ENCODE data around the gene CHRM4. TPM values are rescaled to one million over a fixed set of nuclear protein-coding genes. Genes with fewer than 3 reads are reported as not detected.

Gene CHRM4
- total RNA-seq, 1 donor from 2014 or later: 0.12 TPM

DNA sequence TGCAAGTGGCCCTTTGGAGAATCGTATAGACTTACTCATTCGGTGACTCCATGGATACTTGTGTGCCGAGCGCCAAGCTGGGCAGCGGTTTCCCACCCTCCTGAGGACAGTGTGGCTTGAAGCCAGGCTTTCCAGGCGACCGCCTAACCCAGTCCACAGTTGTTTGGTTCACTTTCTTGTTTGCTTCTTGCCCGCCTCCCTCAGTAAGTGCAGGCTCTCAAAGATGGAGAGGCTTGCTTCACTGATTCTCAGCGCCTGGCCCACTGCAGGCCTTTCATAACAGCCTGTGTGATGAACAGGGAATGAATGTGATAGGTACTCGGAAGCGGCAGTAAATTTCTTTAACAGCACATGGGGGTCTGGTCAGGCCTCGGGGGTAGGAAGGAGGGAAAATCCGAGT is 21.3 kb downstream of the CHRM4 start:
- DNase-seq (ENCODE audit: extremely low read depth, low read depth, low spot score): no peak

GRCh38 chr11:46369458-46370152 is 22.0 kb downstream of the CHRM4 start:
- DNase-seq (ENCODE audit: extremely low read depth, low read depth, low spot score): no peak

DNA sequence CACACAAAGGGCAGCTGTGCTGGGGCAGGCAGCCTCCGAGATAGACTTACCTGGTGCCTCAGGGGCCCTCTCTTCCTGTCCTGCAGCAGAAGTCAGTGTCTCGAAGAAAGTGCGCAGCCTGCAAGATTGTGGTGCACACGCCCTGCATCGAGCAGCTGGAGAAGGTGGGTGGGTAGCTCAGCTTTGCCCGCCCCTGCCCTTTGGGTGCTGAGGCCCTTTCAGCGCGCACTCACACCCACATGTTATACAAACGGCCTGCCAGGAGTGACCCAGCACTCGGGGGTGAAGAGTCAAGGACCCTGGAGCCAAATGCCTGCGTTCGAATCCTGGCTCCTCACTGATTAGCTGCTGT is 23.7 kb downstream of the CHRM4 start:
- DNase-seq (ENCODE audit: extremely low read depth, low read depth, low spot score): no peak

DNA sequence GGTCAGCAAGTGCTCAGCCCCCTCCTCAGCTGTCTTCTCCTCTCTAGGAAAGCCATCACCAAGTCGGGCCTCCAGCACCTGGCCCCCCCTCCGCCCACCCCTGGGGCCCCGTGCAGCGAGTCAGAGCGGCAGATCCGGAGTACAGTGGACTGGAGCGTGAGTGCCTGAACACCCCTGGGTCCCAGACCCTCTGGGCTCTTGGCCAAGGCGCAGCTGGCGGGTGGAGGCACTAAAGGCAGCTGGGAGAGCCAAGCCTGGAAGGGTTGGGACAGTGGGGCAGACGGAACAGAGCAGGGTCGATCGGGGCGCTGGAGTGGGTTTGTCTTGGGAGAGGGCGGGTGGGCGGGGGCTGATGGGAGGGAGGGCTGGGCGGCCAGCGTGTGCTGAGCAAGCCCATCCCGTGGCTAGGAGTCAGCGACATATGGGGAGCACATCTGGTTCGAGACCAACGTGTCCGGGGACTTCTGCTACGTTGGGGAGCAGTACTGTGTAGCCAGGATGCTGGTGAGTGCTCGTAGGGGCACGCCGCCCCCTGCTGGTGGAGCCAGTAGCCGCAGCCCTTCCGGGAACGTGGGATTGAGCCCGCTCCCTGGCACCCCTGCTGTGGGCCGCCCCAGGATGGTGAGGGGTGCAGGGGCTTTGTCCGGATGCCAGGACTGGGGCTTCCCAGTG is 24.2 kb downstream of the CHRM4 start:
- no peak for DNase-seq (ENCODE audit: extremely low read depth, low read depth, low spot score)

GRCh38 chr11:46366661-46367161 is 24.9 kb downstream of the CHRM4 start:
- no peak for DNase-seq (ENCODE audit: extremely low read depth, low read depth, low spot score)

GRCh38 chr11:46366260-46366659 is 25.3 kb downstream of the CHRM4 start:
- no peak for DNase-seq (ENCODE audit: extremely low read depth, low read depth, low spot score)

DNA sequence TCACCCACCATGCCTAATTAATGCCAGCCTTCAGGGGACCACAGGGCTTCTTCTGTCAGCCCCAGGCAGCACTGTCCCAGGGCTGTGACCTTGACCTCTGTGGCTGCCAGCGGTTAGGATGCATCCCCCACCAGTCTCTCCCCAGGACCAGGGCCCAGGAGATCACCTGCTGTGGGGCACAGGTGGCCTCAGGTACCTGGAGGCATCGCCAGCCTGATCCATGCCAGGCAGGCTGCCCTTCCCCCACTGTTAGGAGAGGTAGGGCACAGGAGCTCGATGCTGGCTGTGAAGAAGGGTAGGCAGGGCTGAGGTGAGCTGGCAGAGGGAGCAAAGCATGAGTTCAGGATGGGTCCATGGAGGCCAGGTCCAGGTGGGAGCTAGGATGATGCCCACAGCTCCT is 26.8 kb downstream of the CHRM4 start:
- DNase-seq (ENCODE audit: extremely low read depth, low read depth, low spot score): no peak

DNA sequence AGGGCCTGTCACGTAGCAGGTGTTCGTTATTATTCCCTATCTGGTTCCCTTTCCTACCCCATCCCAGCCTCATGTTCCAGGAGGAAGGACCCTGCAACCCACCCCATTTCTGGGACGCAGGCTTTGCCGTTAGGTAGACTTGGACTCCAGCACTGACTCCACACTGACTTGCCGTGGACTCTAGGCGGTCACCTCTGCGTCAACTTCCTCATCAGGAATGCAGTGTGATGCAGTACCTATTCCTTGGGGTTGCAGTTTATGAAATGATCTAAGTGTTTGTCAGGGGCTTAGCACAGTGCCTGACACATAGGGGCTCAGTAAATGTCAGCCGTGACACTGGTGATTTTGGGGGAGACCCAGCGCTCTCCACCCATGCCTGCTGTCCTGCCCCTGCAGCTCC is 27.5 kb downstream of the CHRM4 start:
- no peak for DNase-seq (ENCODE audit: extremely low read depth, low read depth, low spot score)

GRCh38 chr11:46363455-46364005 is 28.0 kb downstream of the CHRM4 start:
- no peak for DNase-seq (ENCODE audit: extremely low read depth, low read depth, low spot score)

DNA sequence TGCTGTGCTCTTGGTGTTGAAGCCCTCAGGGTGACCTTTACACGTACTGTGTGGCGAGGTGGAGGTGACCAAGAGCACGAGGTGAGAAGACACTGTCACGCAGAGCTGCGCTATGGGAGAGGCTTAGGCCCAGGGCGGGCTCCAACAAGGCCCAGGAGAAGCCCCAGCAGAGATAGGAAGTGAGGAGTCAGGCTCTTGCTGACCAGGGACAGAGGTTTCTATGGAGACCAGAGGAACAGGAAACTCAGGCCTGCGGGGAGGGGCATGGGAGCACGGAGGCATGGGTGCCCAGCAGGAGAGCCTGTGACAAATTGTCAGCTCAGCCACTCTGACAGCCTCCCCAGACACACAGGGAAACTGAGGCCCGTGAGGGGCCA is 28.6 kb downstream of the CHRM4 start:
- DNase-seq (ENCODE audit: extremely low read depth, low read depth, low spot score): no peak

GRCh38 chr11:46362156-46363030 is 29.2 kb downstream of the CHRM4 start:
- no peak for DNase-seq (ENCODE audit: extremely low read depth, low read depth, low spot score)

DNA sequence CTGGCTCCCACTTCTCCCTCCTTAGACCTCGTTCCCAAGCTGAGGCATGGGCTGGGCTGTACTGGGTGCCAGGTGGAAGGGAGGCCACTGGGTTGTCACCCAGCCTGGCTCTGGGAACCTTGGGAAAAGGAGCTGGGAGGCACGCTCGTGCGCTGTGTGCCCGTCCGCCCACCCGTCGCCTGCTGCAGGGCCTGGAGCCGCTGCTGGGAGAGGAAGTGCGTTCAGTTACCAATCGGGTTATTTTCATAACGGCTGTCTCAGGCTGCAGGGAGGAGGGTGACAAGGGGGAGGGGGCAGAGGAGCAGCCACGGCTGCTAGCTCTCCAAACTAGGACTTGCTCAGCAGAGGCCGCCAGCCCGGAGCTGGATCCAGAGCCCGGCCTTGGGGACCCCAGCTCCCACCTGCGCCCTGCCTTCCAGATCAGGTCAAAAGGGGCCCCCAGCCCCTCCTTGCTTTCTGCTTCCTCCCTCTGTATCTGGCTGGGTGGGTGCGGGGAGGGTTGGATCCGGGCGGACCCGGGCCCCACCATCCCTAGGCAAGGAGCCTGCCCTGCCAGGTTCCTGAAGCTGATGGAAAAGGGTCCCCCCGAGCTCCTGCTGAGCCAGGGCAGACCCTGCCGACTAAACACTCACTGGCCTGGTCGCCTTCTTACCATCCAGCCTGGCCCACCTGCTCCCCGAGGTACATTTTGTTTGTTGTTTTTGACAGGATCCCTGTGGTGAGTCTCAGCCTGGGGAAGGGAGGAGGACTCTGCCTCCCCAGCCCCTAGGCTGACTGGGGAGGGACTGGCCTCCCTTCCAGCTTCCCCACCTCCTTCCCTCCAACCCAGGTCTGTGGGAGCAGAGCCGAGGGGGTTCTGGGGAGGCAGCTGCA is 30.1 kb downstream of the CHRM4 start:
- no peak for DNase-seq (ENCODE audit: extremely low read depth, low read depth, low spot score)

GRCh38 chr11:46360878-46361277 is 30.7 kb downstream of the CHRM4 start:
- no peak for DNase-seq (ENCODE audit: extremely low read depth, low read depth, low spot score)

DNA sequence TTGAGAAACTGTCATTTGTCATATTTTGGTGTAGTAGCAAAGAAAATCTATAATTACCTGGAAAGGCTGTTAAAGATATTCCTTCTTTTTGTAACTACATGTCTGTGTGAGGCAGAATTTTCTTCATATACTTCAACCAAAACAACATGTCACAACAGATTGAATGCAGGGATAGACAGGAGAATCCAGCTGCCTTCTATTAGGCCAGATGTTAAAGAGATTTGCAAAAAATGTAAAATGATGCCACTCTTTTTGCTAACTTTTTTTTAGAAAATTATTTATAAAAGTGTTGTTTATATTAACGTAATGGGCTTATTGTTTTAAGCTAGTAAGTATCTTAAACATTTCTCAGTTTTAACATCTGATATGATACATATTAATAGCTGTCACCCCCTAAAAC is 31.6 kb downstream of the CHRM4 start:
- DNase-seq (ENCODE audit: extremely low read depth, low read depth, low spot score): no peak

DNA sequence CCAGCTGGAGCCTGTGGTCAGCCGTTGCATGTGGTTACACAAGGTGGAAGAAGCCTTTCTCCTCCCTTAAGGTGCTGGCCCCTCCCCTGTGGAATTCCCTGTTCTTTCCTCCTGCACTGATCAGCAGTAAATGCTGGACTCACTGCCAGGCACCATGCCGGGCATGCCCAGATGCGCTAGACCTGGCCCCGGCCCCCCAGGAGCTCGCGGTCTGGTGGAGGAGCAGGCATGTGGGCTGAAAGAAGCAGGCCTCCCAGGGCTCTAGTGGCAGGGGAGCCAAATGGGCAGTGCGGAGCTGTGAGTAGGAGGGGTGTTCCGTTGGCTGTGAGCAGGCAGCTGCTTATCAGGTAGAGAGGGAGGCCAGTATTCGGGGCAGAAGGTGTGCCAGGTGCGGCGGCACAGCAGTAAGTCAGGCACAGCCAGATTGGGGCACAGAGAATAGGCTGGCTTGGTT is 34.1 kb downstream of the CHRM4 start:
- DNase-seq (ENCODE audit: extremely low read depth, low read depth, low spot score): no peak

- no peak for DNase-seq (ENCODE audit: extremely low read depth, low read depth, low spot score)
Measured at GRCh38 chr11:46356924-46357482, 34.6 kb downstream of the CHRM4 start.

DNA sequence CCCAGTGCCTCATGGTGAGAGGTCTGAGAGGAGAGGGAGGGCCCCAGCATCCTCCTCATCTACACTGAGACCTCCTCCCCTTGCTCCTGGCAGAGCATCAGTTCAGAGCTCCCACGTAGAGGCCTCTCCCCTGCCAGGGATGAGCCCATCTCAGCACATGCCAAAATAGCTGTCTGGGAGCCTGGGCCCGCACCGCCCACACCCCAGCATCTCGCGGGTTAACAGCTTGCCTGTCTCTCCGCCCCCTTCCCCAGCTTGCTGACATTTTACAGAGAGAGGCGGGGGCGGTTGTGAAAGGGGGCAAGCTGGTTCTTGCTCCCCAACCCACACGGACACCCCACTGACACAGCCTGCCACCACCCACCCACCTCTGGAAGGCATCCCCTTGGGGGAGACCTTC is 37.9 kb downstream of the CHRM4 start:
- DNase-seq (ENCODE audit: extremely low read depth, low read depth, low spot score): no peak

- no peak for DNase-seq (ENCODE audit: extremely low read depth, low read depth, low spot score)
Measured at GRCh38 chr11:46352063-46352841, 39.3 kb downstream of the CHRM4 start.

DNA sequence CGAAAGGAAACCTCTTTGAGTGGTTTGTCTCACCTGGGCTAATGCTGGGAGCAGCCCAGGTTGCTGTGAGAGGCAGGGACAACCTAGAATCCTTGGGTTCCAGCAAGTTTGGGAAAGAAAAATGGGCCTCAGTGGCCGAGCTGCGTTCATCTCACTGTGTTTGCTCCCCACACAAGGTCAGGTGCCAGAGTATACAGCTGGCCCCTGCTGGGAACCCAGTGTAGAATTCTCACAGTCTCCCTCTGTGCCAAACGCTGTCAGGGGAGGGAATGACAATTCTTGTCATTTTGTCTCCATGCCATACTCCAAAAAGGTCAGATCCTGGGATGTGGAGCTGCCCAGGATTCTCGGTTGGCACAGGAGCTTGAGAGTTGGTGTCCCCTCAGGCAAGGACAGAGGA is 40.0 kb downstream of the CHRM4 start:
- DNase-seq (ENCODE audit: extremely low read depth, low read depth, low spot score): no peak

Data from glomerular endothelial cell (primary cell).